ENCODE data around the gene SCAF11.

GRCh38 chr12:45994736-45995135 lies 4.4 kb upstream of the SCAF11 start:
- TF ChIP-seq YY1 (IDR thresholded peaks at IDR 0.05; ENCODE audit: extremely low read depth, insufficient replicate concordance, low read depth, low read length) (no peak), JUND (IDR thresholded peaks at IDR 0.05) (no peak), RAD21 (IDR thresholded peaks at IDR 0.05; ENCODE audit: low read depth) (no peak), POLR2A (IDR thresholded peaks at IDR 0.05; ENCODE audit: borderline replicate concordance, extremely low read depth, insufficient read depth, insufficient read length) (no peak), REST (IDR thresholded peaks at IDR 0.05; ENCODE audit: low read depth) (no peak), POLR2AphosphoS5 (IDR thresholded peaks at IDR 0.05; ENCODE audit: low read depth, low read length) (no peak), ZFX (IDR thresholded peaks at IDR 0.05) (no peak), EZH2phosphoT487 (IDR thresholded peaks at IDR 0.05; ENCODE audit: borderline replicate concordance) (no peak), MAX (IDR thresholded peaks at IDR 0.05) (no peak)
- TF ChIP-seq, protein P1, sequence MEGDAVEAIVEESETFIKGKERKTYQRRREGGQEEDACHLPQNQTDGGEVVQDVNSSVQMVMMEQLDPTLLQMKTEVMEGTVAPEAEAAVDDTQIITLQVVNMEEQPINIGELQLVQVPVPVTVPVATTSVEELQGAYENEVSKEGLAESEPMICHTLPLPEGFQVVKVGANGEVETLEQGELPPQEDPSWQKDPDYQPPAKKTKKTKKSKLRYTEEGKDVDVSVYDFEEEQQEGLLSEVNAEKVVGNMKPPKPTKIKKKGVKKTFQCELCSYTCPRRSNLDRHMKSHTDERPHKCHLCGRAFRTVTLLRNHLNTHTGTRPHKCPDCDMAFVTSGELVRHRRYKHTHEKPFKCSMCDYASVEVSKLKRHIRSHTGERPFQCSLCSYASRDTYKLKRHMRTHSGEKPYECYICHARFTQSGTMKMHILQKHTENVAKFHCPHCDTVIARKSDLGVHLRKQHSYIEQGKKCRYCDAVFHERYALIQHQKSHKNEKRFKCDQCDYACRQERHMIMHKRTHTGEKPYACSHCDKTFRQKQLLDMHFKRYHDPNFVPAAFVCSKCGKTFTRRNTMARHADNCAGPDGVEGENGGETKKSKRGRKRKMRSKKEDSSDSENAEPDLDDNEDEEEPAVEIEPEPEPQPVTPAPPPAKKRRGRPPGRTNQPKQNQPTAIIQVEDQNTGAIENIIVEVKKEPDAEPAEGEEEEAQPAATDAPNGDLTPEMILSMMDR (IDR thresholded peaks at IDR 0.05 in 2 of 3, conservative IDR thresholded peaks at IDR 0.05 in 1 of 3; ENCODE audit: borderline replicate concordance in 1 of 3, insufficient read depth in 1 of 3, low read depth in 2 of 3, low read length in 2 of 3) = no peak

Measured in HCT116 (cell line).